ENCODE measurements around the gene ZBTB46.

Gene ZBTB46

DNA sequence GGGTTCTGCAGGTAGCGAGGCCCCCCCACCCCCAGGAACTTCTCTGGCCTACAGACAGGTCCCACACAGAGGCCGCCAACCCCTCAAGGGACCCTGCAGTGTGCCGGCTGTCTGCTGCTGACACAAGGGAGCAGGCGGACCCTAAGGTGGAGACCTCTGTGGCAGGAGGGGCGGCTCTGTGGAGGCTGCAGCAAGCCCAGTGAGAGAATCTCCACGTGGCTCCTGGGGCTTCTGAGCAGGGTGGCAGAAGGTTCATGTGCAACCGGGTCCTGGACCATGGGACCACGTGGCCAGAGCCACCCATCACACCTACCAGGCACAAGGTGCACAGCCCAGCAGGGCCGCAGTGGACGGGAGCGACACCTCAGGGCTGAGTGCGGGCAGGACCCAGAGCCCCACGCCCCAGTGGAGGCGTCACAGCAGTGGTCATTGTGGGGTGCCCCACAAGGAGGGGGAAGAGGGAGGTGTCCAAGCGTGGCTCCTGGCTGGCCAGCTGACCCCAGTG lies 127.5 kb downstream of the ZBTB46 start:
- no peak overlapping the region for H3K27ac ChIP-seq
- TF ChIP-seq ZFX (IDR thresholded peaks at IDR 0.05; ENCODE audit: borderline replicate concordance), result no peak
- TF ChIP-seq, protein P1, sequence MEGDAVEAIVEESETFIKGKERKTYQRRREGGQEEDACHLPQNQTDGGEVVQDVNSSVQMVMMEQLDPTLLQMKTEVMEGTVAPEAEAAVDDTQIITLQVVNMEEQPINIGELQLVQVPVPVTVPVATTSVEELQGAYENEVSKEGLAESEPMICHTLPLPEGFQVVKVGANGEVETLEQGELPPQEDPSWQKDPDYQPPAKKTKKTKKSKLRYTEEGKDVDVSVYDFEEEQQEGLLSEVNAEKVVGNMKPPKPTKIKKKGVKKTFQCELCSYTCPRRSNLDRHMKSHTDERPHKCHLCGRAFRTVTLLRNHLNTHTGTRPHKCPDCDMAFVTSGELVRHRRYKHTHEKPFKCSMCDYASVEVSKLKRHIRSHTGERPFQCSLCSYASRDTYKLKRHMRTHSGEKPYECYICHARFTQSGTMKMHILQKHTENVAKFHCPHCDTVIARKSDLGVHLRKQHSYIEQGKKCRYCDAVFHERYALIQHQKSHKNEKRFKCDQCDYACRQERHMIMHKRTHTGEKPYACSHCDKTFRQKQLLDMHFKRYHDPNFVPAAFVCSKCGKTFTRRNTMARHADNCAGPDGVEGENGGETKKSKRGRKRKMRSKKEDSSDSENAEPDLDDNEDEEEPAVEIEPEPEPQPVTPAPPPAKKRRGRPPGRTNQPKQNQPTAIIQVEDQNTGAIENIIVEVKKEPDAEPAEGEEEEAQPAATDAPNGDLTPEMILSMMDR (IDR thresholded peaks at IDR 0.05), result no peak

DNA sequence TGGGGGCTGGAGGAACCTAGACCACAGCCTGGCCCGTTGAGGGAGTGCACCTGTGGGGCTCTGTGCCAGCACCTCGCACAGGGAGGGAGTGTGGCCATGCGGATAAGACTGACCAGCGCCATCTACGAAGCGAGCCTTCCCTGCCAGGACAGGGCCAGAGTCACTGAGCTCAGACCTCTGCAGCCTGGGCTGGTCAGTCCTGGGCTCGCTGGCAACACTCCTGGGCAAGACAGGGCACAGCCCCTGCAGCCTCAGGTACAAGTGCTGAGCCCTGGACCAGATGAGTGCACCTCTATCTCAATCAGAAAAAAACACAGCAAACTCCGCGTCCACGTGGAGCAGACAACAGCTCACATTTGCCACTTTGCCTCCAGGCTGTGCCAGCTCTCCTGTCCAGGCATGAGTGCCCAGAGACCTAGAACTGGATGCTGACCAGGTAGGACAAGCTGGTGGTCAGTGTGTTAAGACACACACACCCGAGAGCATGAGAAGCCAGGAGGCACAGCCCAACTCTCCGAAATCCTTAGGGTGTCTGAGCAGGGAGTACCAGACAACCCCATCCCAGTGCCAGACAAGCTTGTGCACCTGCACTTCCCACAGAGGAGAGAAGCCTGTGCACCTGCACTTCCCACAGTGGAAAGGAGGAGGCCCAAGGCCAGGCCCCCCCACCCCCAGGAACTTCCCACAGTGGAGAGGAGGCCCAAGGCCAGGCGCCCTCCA lies 128.2 kb downstream of the ZBTB46 start:
- H3K27ac ChIP-seq, result no peak overlapping the region
- no peak for TF ChIP-seq ZFX (IDR thresholded peaks at IDR 0.05; ENCODE audit: borderline replicate concordance)
- TF ChIP-seq, protein P1 (IDR thresholded peaks at IDR 0.05), result no peak

DNA sequence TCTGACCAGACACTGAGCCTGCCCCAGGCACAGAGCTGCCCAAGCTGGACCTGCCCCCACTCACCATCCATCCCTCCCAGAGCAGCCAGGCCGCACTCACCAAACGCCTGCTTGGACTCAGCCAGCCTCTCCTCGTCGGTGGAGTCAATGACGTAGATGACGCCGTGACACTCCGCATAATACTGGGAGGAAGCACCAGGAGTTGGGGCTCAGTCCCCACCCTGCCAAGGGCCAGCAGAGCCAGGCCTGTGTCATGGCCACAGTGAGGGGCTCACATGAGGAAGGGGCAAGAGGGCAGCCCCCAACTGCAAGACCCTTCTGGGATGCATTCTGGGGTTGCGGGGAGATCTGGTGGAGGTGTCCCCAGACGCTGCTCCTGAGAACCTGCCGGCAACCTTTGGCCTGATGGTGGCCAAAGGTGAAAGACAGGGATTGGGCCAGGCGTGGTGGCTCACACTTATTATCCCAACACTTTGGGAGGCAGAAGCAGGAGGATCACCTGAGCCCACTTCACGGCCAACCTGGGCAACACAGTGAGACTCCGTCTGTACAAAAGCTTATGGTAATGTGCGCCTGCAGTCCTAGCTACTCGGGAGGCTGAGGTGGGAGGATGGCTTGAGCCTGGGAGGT lies 128.9 kb downstream of the ZBTB46 start:
- TF ChIP-seq, protein P1 (IDR thresholded peaks at IDR 0.05), result no peak
- no peak for TF ChIP-seq ZFX (IDR thresholded peaks at IDR 0.05; ENCODE audit: borderline replicate concordance)
- no peak overlapping the region for H3K27ac ChIP-seq

DNA sequence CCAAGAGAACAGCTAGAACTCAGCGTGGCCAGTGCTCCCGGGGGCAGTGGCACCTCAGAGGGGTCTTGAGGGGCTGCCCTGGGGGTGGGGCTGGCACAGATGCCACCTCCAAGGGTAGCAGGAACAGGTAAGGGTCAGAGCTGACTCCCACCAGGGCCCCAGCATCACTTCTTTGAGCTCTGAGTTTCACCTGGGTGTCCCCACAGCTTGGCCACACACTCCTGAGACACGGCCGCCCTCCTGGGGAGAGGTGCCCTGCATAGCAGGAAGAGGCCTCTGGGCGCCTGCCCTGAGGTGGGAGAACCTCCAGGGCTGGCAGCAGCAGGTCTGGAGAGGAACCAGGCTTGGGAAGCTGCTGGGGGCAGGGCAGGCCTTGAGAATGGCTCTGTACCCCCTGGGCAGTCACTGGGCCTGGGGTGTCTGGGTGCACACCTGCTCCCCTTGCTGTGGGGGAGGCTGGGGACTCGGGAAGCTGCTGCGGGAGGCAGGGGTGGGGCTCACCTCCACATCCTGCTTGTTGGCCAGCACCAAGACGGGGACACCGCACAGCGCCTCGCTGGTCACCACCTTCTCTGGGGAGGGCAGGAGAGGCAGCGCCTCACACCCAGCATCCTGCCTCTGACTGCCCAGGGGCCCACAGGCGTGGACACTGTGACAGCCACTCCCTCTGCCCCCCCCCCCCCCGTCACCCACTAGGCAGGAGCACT lies 129.6 kb downstream of the ZBTB46 start:
- TF ChIP-seq, protein P1 (IDR thresholded peaks at IDR 0.05), result no peak
- TF ChIP-seq ZFX (IDR thresholded peaks at IDR 0.05; ENCODE audit: borderline replicate concordance), result no peak
- no peak overlapping the region for H3K27ac ChIP-seq

DNA sequence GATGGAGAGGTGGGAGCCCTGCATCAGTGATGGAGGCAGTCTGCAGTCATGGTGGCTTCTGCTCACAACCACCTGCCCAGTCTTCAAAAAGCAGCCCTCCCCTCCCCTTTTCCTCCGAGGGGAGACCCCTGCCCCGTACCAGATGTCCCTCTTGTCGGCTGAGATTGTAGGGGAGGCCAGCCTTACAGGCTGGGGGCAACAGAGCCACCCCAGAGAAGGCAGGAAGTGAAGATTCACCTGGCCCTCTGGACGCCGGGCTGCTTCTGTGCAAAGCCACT lies 130.1 kb downstream of the ZBTB46 start:
- H3K27ac ChIP-seq, result no peak overlapping the region
- TF ChIP-seq, protein P1 (IDR thresholded peaks at IDR 0.05), result no peak
- no peak for TF ChIP-seq ZFX (IDR thresholded peaks at IDR 0.05; ENCODE audit: borderline replicate concordance)

DNA sequence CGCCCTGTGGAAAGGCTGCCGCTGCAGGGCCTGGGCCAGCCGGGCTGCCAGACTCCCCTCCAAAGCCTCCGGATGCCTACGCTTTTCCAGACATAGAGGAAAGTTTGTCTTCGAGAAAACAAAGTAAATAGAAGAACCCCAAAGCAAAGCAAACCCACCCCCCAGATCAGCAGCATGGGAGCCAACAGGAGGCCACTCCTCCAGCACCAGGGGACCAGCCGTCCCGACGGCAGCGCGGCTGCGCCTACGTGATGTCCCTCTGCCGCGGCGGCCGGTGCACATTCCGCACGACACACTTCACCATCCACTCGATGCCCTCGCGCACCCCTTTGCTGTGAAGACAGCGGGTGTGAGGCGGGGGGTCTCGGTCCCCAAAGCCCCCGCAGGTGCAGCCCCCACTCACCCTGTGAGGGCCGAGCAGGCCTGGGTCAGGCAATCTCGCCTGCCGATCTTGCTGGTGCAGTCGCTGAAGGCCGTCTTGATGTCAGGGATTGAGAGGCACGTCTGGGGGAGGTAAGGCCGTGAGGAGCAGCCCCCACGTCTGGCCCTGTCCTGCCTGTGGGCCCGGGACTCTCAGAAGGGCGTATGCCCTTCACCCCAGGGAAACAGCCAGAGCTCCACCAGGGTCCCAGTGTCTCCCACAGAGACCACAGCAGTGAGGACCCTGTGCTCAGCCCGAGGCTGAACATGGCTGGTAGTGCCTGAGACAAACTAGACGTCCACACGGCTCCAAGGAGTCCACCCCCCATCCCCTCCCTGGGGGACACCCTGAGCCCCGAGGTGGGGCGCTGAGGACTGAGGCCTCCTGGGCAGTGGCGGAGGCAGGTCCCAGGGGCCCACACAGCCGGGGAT lies 130.6 kb downstream of the ZBTB46 start:
- no peak overlapping the region for H3K27ac ChIP-seq
- TF ChIP-seq, protein P1 (IDR thresholded peaks at IDR 0.05), result no peak
- no peak for TF ChIP-seq ZFX (IDR thresholded peaks at IDR 0.05; ENCODE audit: borderline replicate concordance)

Data from 22Rv1 (cell line).